Activated B cell treated with CpG ODN at 0.5 μM for 24 hours (primary cell): Measurements from ENCODE around the gene ALPG. TPM values are rescaled to one million over a fixed set of nuclear protein-coding genes. Genes with fewer than 3 reads are reported as not detected.
"Not testable (repeated sequence)": the region's sequence is repeated elsewhere in the genome, so short reads cannot be mapped to it uniquely, and the experiment has no call there.

Source experiments
- ATAC-seq: fragments of 200-7000 bp; cut with Tn5 transposase; one replicate; pipeline ENCODE4 v1.10.0; 2021; ENCODE audit warnings: low read depth, mild to moderate bottlenecking, moderate library complexity
- CTCF ChIA-PET: fragments of 350-600 bp; sonication (Branson Sonifier 250); formaldehyde crosslinking; loops from one replicate; lab custom pipeline; 2021; ENCODE audit warnings: antibody characterized with exemption; lab: Charles Lee
- POLR2A ChIA-PET: fragments of 350-600 bp; sonication (Branson Sonifier 250); formaldehyde crosslinking; loops from one replicate; lab custom pipeline; 2021; ENCODE audit warnings: antibody characterized with exemption; lab: Charles Lee
- DNase-seq: peaks from one replicate; pipeline ENCODE4 v3.0.0; 2022
- H3K27ac Mint-ChIP-seq: one replicate; pipeline ENCODE4 v1.8.0; 2020; ENCODE audit warnings: mixed read lengths
- H3K27me3 Mint-ChIP-seq: one replicate; pipeline ENCODE4 v1.8.0; 2021; ENCODE audit warnings: mixed read lengths
- H3K36me3 Mint-ChIP-seq: one replicate; pipeline ENCODE4 v1.8.0; 2021; ENCODE audit warnings: low read depth, mixed read lengths
- H3K4me1 Mint-ChIP-seq: one replicate; pipeline ENCODE4 v1.8.0; 2021; ENCODE audit warnings: mixed read lengths
- H3K4me3 Mint-ChIP-seq: one replicate; pipeline ENCODE4 v1.8.0; 2020; ENCODE audit warnings: mild to moderate bottlenecking, mixed read lengths
- H3K9me3 Mint-ChIP-seq: one replicate; pipeline ENCODE4 v1.8.0; 2020; ENCODE audit warnings: mixed read lengths
- intact Hi-C: fragments of 100-400 bp; cut with micrococcal nuclease; formaldehyde crosslinking; loops from one replicate; pipeline ENCODE4 v1.15.1; 2024
- total RNA-seq: library from RNA; stranded (reverse); gene quantifications from 2 replicates; pipeline ENCODE4 v1.2.3, GENCODE V29; 2022
- TF ChIP-seq, protein P1 (sequence below): fragments of 200-600 bp; IDR thresholded peaks from one replicate; pipeline ENCODE4 v1.8.0; 2022; ENCODE audit warnings: antibody characterized with exemption, mild to moderate bottlenecking

Gene ALPG
- total RNA-seq, 1 donor from 2014 or later, result not detected

DNA sequence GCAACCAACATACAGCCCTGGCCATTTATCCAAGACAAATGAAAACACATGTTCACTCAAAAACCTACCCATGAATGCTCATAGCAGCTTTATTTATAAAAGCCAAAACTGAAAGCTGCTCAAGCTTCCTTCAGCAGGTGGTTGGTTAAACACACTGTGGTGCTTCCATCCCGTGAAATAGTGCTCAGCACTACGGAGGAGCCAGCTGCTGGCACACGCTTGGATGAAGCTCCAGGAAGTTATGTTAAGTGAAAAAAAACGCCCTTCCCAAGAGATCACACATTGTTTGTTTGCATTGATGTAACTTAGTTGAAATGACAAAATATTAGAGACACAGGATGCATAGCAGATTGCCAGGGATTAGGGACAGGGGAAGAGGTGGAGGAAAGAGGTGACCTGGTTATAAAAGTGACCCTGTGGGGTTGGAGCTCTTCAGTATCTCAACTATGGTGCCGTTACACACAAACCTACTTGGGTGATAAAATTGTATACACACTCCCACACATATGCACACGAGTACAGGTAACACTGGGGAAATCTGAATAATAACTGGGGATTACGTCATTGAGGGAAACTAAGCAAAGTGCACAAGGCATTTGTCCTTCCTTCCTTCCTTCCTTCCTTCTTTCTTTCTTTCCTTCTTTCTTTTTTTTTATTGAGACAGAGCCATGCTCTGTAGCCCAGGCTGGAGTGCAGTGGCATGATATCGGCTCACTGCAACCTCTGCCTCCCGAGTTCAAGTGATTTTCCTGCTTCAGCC is 6.2 kb upstream of the ALPG start:
- H3K27me3 Mint-ChIP-seq, result peaks cover 8% of the 10 kb centered on the region
- H3K27ac Mint-ChIP-seq, result no peak overlapping the region
- TF ChIP-seq, protein P1, sequence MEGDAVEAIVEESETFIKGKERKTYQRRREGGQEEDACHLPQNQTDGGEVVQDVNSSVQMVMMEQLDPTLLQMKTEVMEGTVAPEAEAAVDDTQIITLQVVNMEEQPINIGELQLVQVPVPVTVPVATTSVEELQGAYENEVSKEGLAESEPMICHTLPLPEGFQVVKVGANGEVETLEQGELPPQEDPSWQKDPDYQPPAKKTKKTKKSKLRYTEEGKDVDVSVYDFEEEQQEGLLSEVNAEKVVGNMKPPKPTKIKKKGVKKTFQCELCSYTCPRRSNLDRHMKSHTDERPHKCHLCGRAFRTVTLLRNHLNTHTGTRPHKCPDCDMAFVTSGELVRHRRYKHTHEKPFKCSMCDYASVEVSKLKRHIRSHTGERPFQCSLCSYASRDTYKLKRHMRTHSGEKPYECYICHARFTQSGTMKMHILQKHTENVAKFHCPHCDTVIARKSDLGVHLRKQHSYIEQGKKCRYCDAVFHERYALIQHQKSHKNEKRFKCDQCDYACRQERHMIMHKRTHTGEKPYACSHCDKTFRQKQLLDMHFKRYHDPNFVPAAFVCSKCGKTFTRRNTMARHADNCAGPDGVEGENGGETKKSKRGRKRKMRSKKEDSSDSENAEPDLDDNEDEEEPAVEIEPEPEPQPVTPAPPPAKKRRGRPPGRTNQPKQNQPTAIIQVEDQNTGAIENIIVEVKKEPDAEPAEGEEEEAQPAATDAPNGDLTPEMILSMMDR, result no peak
- H3K4me1 Mint-ChIP-seq, result no peaks in the 10 kb centered on the region
- no peak for DNase-seq
- ATAC-seq, result no peak
- no peak overlapping the region for H3K4me3 Mint-ChIP-seq
- H3K9me3 Mint-ChIP-seq, result no peaks in the 10 kb centered on the region
- ChIA-PET POLR2A (no interaction called here), CTCF (no interaction called here)
- H3K36me3 Mint-ChIP-seq, result no peaks in the 10 kb centered on the region
- intact Hi-C loops, result no loop called here

DNA sequence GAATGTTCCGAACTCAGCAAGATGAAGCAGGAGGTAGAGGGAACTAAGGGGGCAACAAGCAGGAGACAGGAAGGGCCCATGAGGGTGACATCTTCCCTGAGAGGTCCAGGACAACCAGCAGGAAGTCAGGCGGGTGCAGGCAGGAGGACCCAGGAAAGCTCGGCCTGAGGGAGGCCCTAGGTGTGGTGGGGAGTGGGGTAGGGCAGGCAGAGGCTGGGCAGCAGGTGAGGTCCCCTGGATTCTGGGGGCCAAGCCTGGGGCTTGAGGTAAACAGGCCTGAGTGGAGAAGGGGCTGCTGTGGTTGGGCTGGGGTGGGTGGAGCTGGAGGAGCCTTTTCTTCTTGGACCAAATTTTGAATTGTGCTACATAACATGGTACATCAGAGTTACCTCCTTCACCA is 4.1 kb upstream of the ALPG start:
- POLR2A ChIA-PET, result no interaction called here
- intact Hi-C loops, result no loop called here

DNA sequence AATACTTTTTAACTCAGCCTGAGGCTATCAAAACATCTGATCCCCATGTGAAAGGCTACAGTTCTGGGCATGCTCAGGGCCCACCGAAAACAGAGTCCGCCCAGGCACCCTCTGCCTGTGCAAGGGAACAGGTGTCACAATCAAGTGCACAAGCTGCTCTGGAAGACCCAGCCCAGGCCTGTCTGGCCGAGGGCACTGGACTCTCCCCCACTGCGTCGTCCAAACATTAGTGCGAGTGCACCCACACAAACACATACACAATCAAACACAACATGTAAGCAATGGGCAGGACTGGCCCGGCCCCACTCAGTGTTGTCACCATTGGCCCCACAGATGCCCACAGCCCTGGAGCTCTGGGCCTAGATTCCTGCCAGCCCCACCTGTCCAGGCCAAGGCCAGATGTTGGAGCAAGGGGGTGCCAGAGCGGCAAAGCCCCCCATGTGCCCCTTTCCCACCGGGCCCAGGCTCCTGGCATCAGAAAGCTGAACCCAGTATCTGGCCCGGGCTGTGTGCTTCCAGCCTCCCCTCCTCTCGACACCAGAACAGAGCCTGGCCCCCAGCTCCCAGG is 617 bp upstream of the ALPG start:
- no peaks in the 10 kb centered on the region for H3K27me3 Mint-ChIP-seq
- no peak overlapping the region for H3K4me3 Mint-ChIP-seq
- H3K36me3 Mint-ChIP-seq, result no peaks in the 10 kb centered on the region
- DNase-seq (no peak), ATAC-seq (no peak)
- no peaks in the 10 kb centered on the region for H3K9me3 Mint-ChIP-seq
- ChIA-PET POLR2A (no interaction called here), CTCF (no interaction called here)
- no peak overlapping the region for H3K27ac Mint-ChIP-seq
- TF ChIP-seq, protein P1, result no peak
- no peaks in the 10 kb centered on the region for H3K4me1 Mint-ChIP-seq
- intact Hi-C loops, result no loop called here

More for the DNA sequence above, 4.1 kb upstream of the ALPG start:
- Mint-ChIP-seq H3K9me3 (no peaks in the 10 kb centered on the region), H3K36me3 (no peaks in the 10 kb centered on the region), H3K4me1 (no peaks in the 10 kb centered on the region), H3K4me3 (no peak overlapping the region), H3K27ac (no peak overlapping the region), H3K27me3 (peaks cover 4% of the 10 kb centered on the region)
- ATAC-seq (no peak), DNase-seq (no peak)
- CTCF ChIA-PET, result no interaction called here
- TF ChIP-seq, protein P1, result no peak

DNA sequence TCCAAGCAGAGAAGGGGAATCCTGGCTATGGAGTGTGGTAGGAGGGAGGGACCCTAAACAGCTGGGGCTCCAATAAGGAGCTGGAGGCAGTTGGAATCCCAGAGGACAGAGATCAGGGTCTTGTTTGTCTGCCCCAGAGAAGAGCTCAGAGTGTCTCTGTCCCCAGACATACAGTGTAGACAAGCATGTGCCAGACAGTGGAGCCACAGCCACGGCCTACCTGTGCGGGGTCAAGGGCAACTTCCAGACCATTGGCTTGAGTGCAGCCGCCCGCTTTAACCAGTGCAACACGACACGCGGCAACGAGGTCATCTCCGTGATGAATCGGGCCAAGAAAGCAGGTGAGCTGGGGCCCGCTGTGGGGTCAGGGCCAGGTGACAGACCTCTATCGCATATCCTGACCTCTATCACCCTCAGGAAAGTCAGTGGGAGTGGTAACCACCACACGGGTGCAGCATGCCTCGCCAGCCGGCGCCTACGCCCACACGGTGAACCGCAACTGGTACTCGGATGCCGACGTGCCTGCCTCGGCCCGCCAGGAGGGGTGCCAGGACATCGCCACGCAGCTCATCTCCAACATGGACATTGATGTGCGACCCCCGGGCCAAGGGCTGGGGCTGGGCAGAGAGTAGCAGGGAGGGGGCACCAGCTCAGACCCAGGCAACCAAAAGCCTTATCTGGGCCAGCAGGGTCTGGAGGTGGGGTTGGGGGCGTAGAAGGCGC is 945 bp downstream of the ALPG start:
- H3K4me1 Mint-ChIP-seq, POLR2A ChIA-PET, intact Hi-C loops, H3K27ac Mint-ChIP-seq, H3K9me3 Mint-ChIP-seq, DNase-seq, ATAC-seq, H3K4me3 Mint-ChIP-seq, H3K36me3 Mint-ChIP-seq, CTCF ChIA-PET, H3K27me3 Mint-ChIP-seq: not testable (repeated sequence)

DNA sequence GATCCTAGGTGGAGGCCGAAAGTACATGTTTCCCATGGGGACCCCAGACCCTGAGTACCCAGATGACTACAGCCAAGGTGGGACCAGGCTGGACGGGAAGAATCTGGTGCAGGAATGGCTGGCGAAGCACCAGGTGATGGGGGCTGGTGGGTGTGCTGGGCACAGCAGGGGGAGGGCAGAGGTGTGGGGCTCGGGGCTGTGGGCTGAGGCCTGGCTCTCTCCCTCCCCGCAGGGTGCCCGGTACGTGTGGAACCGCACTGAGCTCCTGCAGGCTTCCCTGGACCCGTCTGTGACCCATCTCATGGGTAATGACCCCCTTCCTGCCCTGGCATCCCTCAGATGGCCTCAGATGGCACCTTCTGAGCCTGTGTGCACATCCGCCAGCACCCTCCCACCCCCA is 1.6 kb downstream of the ALPG start:
- H3K27ac Mint-ChIP-seq, H3K4me1 Mint-ChIP-seq, H3K4me3 Mint-ChIP-seq, DNase-seq, intact Hi-C loops, POLR2A ChIA-PET, H3K36me3 Mint-ChIP-seq, H3K9me3 Mint-ChIP-seq, ATAC-seq, H3K27me3 Mint-ChIP-seq, CTCF ChIA-PET: not testable (repeated sequence)

DNA sequence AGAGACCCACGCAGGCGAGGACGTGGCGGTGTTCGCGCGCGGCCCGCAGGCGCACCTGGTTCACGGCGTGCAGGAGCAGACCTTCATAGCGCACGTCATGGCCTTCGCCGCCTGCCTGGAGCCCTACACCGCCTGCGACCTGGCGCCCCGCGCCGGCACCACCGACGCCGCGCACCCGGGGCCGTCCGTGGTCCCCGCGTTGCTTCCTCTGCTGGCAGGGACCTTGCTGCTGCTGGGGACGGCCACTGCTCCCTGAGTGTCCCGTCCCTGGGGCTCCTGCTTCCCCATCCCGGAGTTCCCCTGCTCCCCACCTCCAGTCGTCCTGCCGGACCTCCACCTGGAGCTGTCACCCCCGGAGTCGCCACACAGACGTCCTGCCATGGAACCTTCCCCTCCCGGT is 3.0 kb downstream of the ALPG start:
- Mint-ChIP-seq H3K27me3 (peaks cover 11% of the 10 kb centered on the region), H3K4me1 (peaks cover 11% of the 10 kb centered on the region)
- H3K27ac Mint-ChIP-seq, DNase-seq, CTCF ChIA-PET, H3K9me3 Mint-ChIP-seq, ATAC-seq, H3K36me3 Mint-ChIP-seq, H3K4me3 Mint-ChIP-seq, POLR2A ChIA-PET, intact Hi-C loops: not testable (repeated sequence)
